SU-DHL-6 (cell line): ENCODE results near the gene HECTD1.
"Not testable (repeated sequence)": the region's sequence is repeated elsewhere in the genome, so short reads cannot be mapped to it uniquely, and the experiment has no call there.

Source experiments
- H2AFZ ChIP-seq: fragments of 200-600 bp; sonication (generic); 2 replicates; pipeline ENCODE4 v1.6.1; 2014; ENCODE audit warnings: low read depth, mild to moderate bottlenecking, moderate library complexity, mixed read lengths, antibody characterized with exemption, low read length; ENCODE audit not compliant: severe bottlenecking
- H3F3A ChIP-seq: fragments of 200-600 bp; shearing (Covaris generic); 2 replicates; pipeline ENCODE4 v1.6.0; 2016; ENCODE audit warnings: antibody characterized with exemption, mild to moderate bottlenecking; ENCODE audit not compliant: insufficient read depth
- H3K27ac ChIP-seq: fragments of 200-600 bp; sonication (generic); 2 replicates; pipeline ENCODE4 v1.5.1; 2016; ENCODE audit warnings: low read depth, mild to moderate bottlenecking, low read length, moderate library complexity, mixed read lengths
- H3K27me3 ChIP-seq: fragments of 200-600 bp; sonication (generic), shearing (Covaris generic); 2 replicates; pipeline ENCODE4 v1.6.0; 2014; ENCODE audit warnings: mild to moderate bottlenecking, low read length
- H3K36me3 ChIP-seq: fragments of 200-600 bp; sonication (generic); 2 replicates; pipeline ENCODE4 v1.6.1; 2014; ENCODE audit warnings: mild to moderate bottlenecking, low read length, mixed read lengths
- H3K4me2 ChIP-seq: fragments of 300-600, 200-600 bp; shearing (Covaris generic), sonication (generic); 2 replicates; pipeline ENCODE4 v1.6.0; 2014; ENCODE audit warnings: low read length, low read depth, mild to moderate bottlenecking; ENCODE audit not compliant: poor library complexity, severe bottlenecking
- H3K4me3 ChIP-seq: fragments of 200-600 bp; sonication (generic); 2 replicates; pipeline ENCODE4 v1.5.1; 2014; ENCODE audit warnings: antibody characterized with exemption, low read length, mild to moderate bottlenecking, mixed read lengths; ENCODE audit not compliant: insufficient read depth, poor library complexity, severe bottlenecking
- H3K79me2 ChIP-seq: fragments of 200-600 bp; sonication (generic); 2 replicates; pipeline ENCODE4 v1.6.1; 2014; ENCODE audit warnings: mild to moderate bottlenecking, low read length, moderate library complexity; ENCODE audit not compliant: insufficient read depth
- H3K9ac ChIP-seq: fragments of 200-600 bp; sonication (generic); 2 replicates; pipeline ENCODE4 v1.7.0; 2014; ENCODE audit warnings: mild to moderate bottlenecking, low read length
- H3K9me2 ChIP-seq: fragments of 200-600 bp; sonication (generic); replicated peaks from 2 replicates; pipeline ENCODE4 v1.6.1; 2014; ENCODE audit warnings: low read length; ENCODE audit not compliant: insufficient read depth
- H3K9me3 ChIP-seq: fragments of 200-600 bp; sonication (generic); 2 replicates; pipeline ENCODE4 v1.6.1; 2014; ENCODE audit warnings: low read length, mixed read lengths; ENCODE audit not compliant: insufficient read depth
- H4K20me1 ChIP-seq: fragments of 200-600 bp; sonication (generic); 2 replicates; pipeline ENCODE4 v1.6.1; 2014; ENCODE audit warnings: low read depth, mild to moderate bottlenecking, antibody characterized with exemption, low read length, moderate library complexity, mixed read lengths
- EZH2phosphoT487 ChIP-seq: fragments of 200-600 bp; sonication (generic), shearing (Covaris generic); conservative IDR thresholded peaks from 2 replicates; pipeline ENCODE4 v1.6.1; 2018; ENCODE audit warnings: mild to moderate bottlenecking, antibody characterized with exemption, low read length, moderate library complexity, mixed read lengths
- TF ChIP-seq, protein P1 (sequence below): fragments of 200-600 bp; sonication (generic); IDR thresholded peaks from one replicate; pipeline ENCODE4 v1.5.1; 2017; ENCODE audit warnings: antibody characterized with exemption, mild to moderate bottlenecking, low read length, moderate library complexity; ENCODE audit not compliant: insufficient read depth, poor library complexity, severe bottlenecking

Gene HECTD1

GRCh38 chr14:31206536-31207286, 882 bp downstream of the HECTD1 start:
- Histone ChIP-seq H3K27me3 (no peaks in the 10 kb centered on the region), H3K9me3 (no peaks in the 10 kb centered on the region), H3F3A (peaks cover 24% of the 10 kb centered on the region), H3K79me2 (peaks cover 50% of the 10 kb centered on the region), H3K9ac (peak overlapping the region; percentile 95), H3K4me3 (peak overlapping the region; percentile 64), H3K27ac (peak overlapping the region; percentile 93), H3K36me3 (peaks cover 16% of the 10 kb centered on the region; the same call in 1 of the 2 replicates), H3K4me2 (peak overlapping the region; percentile 99), H2AFZ (peak overlapping the region; percentile 86), H3K9me2 (no peaks in the 10 kb centered on the region), H4K20me1 (peaks cover 6% of the 10 kb centered on the region)
- TF ChIP-seq, protein P1, sequence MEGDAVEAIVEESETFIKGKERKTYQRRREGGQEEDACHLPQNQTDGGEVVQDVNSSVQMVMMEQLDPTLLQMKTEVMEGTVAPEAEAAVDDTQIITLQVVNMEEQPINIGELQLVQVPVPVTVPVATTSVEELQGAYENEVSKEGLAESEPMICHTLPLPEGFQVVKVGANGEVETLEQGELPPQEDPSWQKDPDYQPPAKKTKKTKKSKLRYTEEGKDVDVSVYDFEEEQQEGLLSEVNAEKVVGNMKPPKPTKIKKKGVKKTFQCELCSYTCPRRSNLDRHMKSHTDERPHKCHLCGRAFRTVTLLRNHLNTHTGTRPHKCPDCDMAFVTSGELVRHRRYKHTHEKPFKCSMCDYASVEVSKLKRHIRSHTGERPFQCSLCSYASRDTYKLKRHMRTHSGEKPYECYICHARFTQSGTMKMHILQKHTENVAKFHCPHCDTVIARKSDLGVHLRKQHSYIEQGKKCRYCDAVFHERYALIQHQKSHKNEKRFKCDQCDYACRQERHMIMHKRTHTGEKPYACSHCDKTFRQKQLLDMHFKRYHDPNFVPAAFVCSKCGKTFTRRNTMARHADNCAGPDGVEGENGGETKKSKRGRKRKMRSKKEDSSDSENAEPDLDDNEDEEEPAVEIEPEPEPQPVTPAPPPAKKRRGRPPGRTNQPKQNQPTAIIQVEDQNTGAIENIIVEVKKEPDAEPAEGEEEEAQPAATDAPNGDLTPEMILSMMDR: no peak
- TF ChIP-seq EZH2phosphoT487: no peak

GRCh38 chr14:31205681-31206535, 1.7 kb downstream of the HECTD1 start:
- Histone ChIP-seq H3K27ac (peak overlapping the region; percentile 93), H3K4me2 (peak overlapping the region; percentile 99), H3K9ac (peak overlapping the region; percentile 95), H2AFZ (no peak overlapping the region), H3K9me2 (no peaks in the 10 kb centered on the region), H3K27me3 (no peaks in the 10 kb centered on the region), H3K36me3 (peaks cover 16% of the 10 kb centered on the region; the same call in 1 of the 2 replicates), H4K20me1 (peaks cover 6% of the 10 kb centered on the region), H3K79me2 (peaks cover 58% of the 10 kb centered on the region), H3K4me3 (peak overlapping the region; percentile 64), H3F3A (peaks cover 24% of the 10 kb centered on the region), H3K9me3 (no peaks in the 10 kb centered on the region)
- TF ChIP-seq EZH2phosphoT487: no peak
- TF ChIP-seq, protein P1: no peak

- Histone ChIP-seq H3K79me2 (peaks cover 68% of the 10 kb centered on the region), H3K9me2 (no peaks in the 10 kb centered on the region), H2AFZ (no peak overlapping the region), H3K27me3 (no peaks in the 10 kb centered on the region), H3K4me3 (peak overlapping the region; percentile 64), H3K9me3 (no peaks in the 10 kb centered on the region), H3K27ac (no peak overlapping the region; the same call in 1 of the 2 replicates), H3K36me3 (peaks cover 17% of the 10 kb centered on the region; the same call in 1 of the 2 replicates), H3F3A (peaks cover 24% of the 10 kb centered on the region), H3K4me2 (peak overlapping the region; percentile 99), H3K9ac (peak overlapping the region; percentile 95), H4K20me1 (peaks cover 6% of the 10 kb centered on the region)
- TF ChIP-seq, protein P1: no peak
- no peak for TF ChIP-seq EZH2phosphoT487
These were observed 2.7 kb downstream of the HECTD1 start for GRCh38 chr14:31204593-31205534.

DNA sequence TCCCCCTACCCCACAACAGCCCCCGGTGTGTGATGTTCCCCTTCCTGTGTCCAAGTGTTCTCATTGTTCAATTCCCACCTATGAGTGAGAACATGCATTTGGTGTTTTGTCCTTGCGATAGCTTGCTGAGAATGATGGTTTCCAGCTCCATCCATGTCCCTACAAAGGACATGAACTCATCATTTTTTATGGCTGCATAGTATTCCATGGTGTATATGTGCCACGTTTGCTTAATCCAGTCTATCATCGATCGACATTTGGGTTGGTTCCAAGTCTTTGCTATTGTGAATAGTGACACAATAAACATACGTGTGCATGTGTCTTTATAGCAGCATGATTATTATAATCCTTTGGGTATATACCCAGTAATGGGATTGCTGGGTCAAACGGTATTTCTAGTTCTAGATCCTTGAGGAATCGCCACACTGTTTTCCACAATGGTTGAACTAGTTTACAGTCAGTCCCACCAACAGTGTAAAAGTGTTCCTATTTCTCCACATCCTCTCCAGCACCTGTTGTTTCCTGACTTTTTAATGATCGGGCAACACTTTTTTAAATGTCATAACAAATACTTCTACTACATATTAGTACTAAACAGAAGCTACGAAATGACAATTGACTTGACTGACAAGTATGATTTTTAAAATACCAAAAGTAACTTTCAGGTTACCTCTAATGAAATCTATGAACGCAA, 3.5 kb downstream of the HECTD1 start:
- peaks cover 19% of the 10 kb centered on the region; the same call in 1 of the 2 replicates for H3K36me3 ChIP-seq
- H3K9ac ChIP-seq, H3K4me3 ChIP-seq, H3K9me3 ChIP-seq, H3K27ac ChIP-seq, H3K9me2 ChIP-seq, H4K20me1 ChIP-seq, H2AFZ ChIP-seq, H3K27me3 ChIP-seq: not testable (repeated sequence)
- peaks cover 21% of the 10 kb centered on the region for H3F3A ChIP-seq
- peak overlapping the region; percentile 99 for H3K4me2 ChIP-seq
- H3K79me2 ChIP-seq: peaks cover 76% of the 10 kb centered on the region
